ENCODE results near the gene SLC6A4.

DNA sequence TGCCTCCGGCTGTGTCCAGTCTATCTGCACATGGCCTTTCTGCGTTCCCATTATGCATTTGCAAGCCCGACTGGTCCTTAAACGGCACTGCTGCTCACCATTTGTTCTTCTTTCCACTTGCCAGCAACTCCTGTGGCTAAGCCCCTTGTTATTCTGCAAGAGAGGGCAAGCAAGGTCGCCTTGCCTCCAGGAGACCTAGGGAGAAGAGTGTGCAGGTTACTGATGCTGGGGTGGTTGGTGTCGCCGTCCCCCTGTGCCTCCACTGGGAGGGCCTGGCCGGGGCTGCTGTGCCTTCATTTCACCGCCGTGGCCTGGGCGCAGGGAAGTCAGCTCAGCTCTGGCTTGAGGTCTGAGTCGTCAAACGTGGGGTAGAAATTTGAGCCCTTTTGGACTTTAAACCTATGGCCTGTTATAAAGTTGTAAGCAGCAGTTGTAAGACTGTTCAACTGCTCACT is 12.7 kb downstream of the SLC6A4 start:
- TF ChIP-seq, protein P1, sequence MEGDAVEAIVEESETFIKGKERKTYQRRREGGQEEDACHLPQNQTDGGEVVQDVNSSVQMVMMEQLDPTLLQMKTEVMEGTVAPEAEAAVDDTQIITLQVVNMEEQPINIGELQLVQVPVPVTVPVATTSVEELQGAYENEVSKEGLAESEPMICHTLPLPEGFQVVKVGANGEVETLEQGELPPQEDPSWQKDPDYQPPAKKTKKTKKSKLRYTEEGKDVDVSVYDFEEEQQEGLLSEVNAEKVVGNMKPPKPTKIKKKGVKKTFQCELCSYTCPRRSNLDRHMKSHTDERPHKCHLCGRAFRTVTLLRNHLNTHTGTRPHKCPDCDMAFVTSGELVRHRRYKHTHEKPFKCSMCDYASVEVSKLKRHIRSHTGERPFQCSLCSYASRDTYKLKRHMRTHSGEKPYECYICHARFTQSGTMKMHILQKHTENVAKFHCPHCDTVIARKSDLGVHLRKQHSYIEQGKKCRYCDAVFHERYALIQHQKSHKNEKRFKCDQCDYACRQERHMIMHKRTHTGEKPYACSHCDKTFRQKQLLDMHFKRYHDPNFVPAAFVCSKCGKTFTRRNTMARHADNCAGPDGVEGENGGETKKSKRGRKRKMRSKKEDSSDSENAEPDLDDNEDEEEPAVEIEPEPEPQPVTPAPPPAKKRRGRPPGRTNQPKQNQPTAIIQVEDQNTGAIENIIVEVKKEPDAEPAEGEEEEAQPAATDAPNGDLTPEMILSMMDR (IDR thresholded peaks at IDR 0.05 in 2 of 3, conservative IDR thresholded peaks at IDR 0.05 in 1 of 3; ENCODE audit: control insufficient read depth in 2 of 3, extremely low read depth in 1 of 3, insufficient read depth in 1 of 3, low read depth in 3 of 3, low read length in 3 of 3) = no peak
- TF ChIP-seq RUNX3 (IDR thresholded peaks at IDR 0.05; ENCODE audit: low read length) (no peak), SUPT20H (IDR thresholded peaks at IDR 0.05; ENCODE audit: borderline replicate concordance, control insufficient read depth, low read depth, low read length) (no peak), MTA2 (IDR thresholded peaks at IDR 0.05; ENCODE audit: low read depth) (no peak), TCF12 (IDR thresholded peaks at IDR 0.05; ENCODE audit: low read depth, low read length) (no peak), EP300 (IDR thresholded peaks at IDR 0.05; ENCODE audit: borderline replicate concordance in 1 of 2, control insufficient read depth in 1 of 2, low read depth in 2 of 2, low read length in 2 of 2) (no peak)
